Suprapubic skin (tissue), 3 donors: Measurements from ENCODE around the gene SPSB4.

Source experiments
- CTCF ChIP-seq, 2 donors: fragments of 200-600 bp in 1 of 2; fragments of 450-650 bp in 1 of 2; sonication (generic) in 1 of 2; IDR thresholded peaks; one replicate each; pipeline ENCODE4 v1.5.1; 2016 to 2019; ENCODE audit warnings: antibody characterized with exemption in 2 of 2, mild to moderate bottlenecking in 1 of 2, moderate library complexity in 1 of 2
- POLR2AphosphoS5 ChIP-seq, 3 donors: sonication (generic); formaldehyde crosslinking; IDR thresholded peaks; one replicate each; pipeline ENCODE4 v1.6.1; 2017; ENCODE audit warnings: antibody characterized with exemption in 3 of 3

GRCh38 chr3:141095546-141095937, 44.4 kb downstream of the SPSB4 start:
- TF ChIP-seq CTCF (IDR thresholded peaks at IDR 0.05) (no peak), POLR2AphosphoS5 (IDR thresholded peaks at IDR 0.05) (no peak)
